ENCODE measurements around the gene CSF1R. TPM values are rescaled to one million over a fixed set of nuclear protein-coding genes. Genes with fewer than 3 reads are reported as not detected.

CSF1R gene
- polyA plus RNA-seq, 1 experiment, result 0.09 TPM

DNA sequence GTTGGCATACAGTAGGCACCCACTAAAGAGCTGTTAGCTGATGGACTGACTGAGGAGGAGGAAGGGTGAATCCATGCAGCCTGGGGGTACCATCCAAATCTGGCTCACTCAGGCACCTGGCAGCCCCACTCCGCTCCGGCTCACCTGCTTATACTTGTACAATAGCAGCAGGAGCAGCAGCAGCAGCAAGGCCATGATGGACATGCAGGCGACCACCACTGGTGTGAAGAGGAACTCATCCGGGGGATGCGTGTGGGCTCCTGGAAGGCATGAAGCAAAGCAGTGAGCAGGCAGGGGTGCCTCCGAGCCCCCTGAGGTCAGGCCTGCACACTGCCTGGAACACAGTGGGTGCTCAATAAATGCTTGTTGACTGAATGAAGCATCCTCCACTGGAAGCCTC, 18.3 kb downstream of the CSF1R start:
- Histone ChIP-seq H3K4me3 (ENCODE audit: low read depth, low read length) (no peak overlapping the region), H3K27ac (ENCODE audit: low read depth, low read length) (no peak overlapping the region), H3K27me3 (ENCODE audit: control insufficient read depth, insufficient read depth, low read length) (no peaks in the 10 kb centered on the region), H3K9me3 (ENCODE audit: control insufficient read depth, insufficient read depth, low read length) (peaks cover under 1% of the 10 kb centered on the region)
- ChIA-PET POLR2A (no interaction called here), CTCF (no interaction called here)
- no peak for DNase-seq (ENCODE audit: low read depth, low spot score)
- no peak for TF ChIP-seq CTCF (IDR thresholded peaks at IDR 0.05; ENCODE audit: low read depth, low read length)

GRCh38 chr5:150067405-150067960, 18.9 kb downstream of the CSF1R start:
- CTCF ChIA-PET, result interaction anchor here (0.6 kb wide), 1 partner anchor 63 kb away, joined by 3 read pairs; no protein-coding TSS in a partner anchor
- TF ChIP-seq CTCF (IDR thresholded peaks at IDR 0.05; ENCODE audit: low read depth, low read length), result no peak
- no peak overlapping the region for H3K27ac ChIP-seq (ENCODE audit: low read depth, low read length)
- no peak overlapping the region for H3K4me3 ChIP-seq (ENCODE audit: low read depth, low read length)
- POLR2A ChIA-PET, result interaction anchor here (0.7 kb wide), 1 partner anchor 31 kb away, joined by 3 read pairs; no protein-coding TSS in a partner anchor
- no peaks in the 10 kb centered on the region; the same call in 1 of the 2 replicates for H3K9me3 ChIP-seq (ENCODE audit: control insufficient read depth, insufficient read depth, low read length)
- H3K27me3 ChIP-seq (ENCODE audit: control insufficient read depth, insufficient read depth, low read length), result no peaks in the 10 kb centered on the region
- no peak for DNase-seq (ENCODE audit: low read depth, low spot score)

- H3K9me3 ChIP-seq (ENCODE audit: control insufficient read depth, insufficient read depth, low read length), result no peaks in the 10 kb centered on the region; the same call in 1 of the 2 replicates
- ChIA-PET CTCF (interaction anchor here (0.6 to 1.3 kb wide), 2 partner anchors 9 to 63 kb away, joined by 3 read pairs; no protein-coding TSS in a partner anchor), POLR2A (interaction anchor here (0.7 to 1.5 kb wide), 2 partner anchors 31 to 72 kb away, joined by 3 to 4 read pairs; no protein-coding TSS in a partner anchor)
- no peaks in the 10 kb centered on the region for H3K27me3 ChIP-seq (ENCODE audit: control insufficient read depth, insufficient read depth, low read length)
- H3K27ac ChIP-seq (ENCODE audit: low read depth, low read length), result peak overlapping the region; percentile 52
- H3K4me3 ChIP-seq (ENCODE audit: low read depth, low read length), result no peak overlapping the region
- TF ChIP-seq CTCF (IDR thresholded peaks at IDR 0.05; ENCODE audit: low read depth, low read length), result no peak
- DNase-seq (ENCODE audit: low read depth, low spot score), result no peak
Measured at GRCh38 chr5:150066901-150067396, 19.4 kb downstream of the CSF1R start.

DNA sequence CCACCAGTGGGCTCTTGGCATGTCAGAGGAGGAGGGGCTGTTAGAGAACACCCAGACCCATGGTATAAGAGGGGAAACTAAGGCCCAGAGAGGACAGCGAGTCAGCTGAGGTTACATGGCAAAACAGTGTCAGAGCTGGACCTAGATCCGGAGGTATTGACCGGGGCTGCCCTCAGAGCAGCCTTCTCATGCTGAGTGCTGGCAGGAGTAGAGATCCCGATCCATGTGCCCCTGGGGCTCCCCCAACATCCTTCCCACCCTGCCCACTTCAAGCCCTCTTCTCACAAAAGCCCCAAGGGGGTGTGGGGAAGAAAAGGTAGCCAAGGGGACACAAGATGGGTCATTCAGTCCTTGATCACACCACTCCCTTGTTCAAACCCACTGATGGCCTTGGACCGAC, 19.9 kb downstream of the CSF1R start:
- H3K4me3 ChIP-seq (ENCODE audit: low read depth, low read length), result no peak overlapping the region
- ChIA-PET CTCF (interaction anchor here (1.2 to 1.3 kb wide), 2 partner anchors 9 to 214 kb away, joined by 3 read pairs; no protein-coding TSS in a partner anchor), POLR2A (interaction anchor here (0.7 to 1.5 kb wide), 2 partner anchors 31 to 72 kb away, joined by 3 to 4 read pairs; no protein-coding TSS in a partner anchor)
- peak overlapping the region; percentile 11 for H3K27ac ChIP-seq (ENCODE audit: low read depth, low read length)
- TF ChIP-seq CTCF (IDR thresholded peaks at IDR 0.05; ENCODE audit: low read depth, low read length), result no peak
- no peaks in the 10 kb centered on the region for H3K27me3 ChIP-seq (ENCODE audit: control insufficient read depth, insufficient read depth, low read length)
- no peak for DNase-seq (ENCODE audit: low read depth, low spot score)
- no peaks in the 10 kb centered on the region; the same call in 1 of the 2 replicates for H3K9me3 ChIP-seq (ENCODE audit: control insufficient read depth, insufficient read depth, low read length)

GRCh38 chr5:150065886-150066285, 20.5 kb downstream of the CSF1R start:
- peak overlapping the region; percentile 1 for H3K27ac ChIP-seq (ENCODE audit: low read depth, low read length)
- ChIA-PET POLR2A (interaction anchor here (0.7 to 1.5 kb wide), 2 partner anchors 32 to 73 kb away, joined by 3 to 4 read pairs; no protein-coding TSS in a partner anchor), CTCF (interaction anchor here (0.6 to 1.3 kb wide), 4 partner anchors 8 to 213 kb away, joined by 3 to 4 read pairs (median 4); no protein-coding TSS in a partner anchor)
- no peak for DNase-seq (ENCODE audit: low read depth, low spot score)
- no peaks in the 10 kb centered on the region; the same call in 1 of the 2 replicates for H3K9me3 ChIP-seq (ENCODE audit: control insufficient read depth, insufficient read depth, low read length)
- H3K4me3 ChIP-seq (ENCODE audit: low read depth, low read length), result no peak overlapping the region
- TF ChIP-seq CTCF (IDR thresholded peaks at IDR 0.05; ENCODE audit: low read depth, low read length), result no peak
- H3K27me3 ChIP-seq (ENCODE audit: control insufficient read depth, insufficient read depth, low read length), result no peaks in the 10 kb centered on the region

All from AG04450 (cell line).